Measurements from ENCODE around the gene CYTH2. TPM values are rescaled to one million over a fixed set of nuclear protein-coding genes. Genes with fewer than 3 reads are reported as not detected.

The CYTH2 gene
- total and polyA plus RNA-seq, 9 of the 15 experiments (the other 6 are each of a cell fraction or from before 2014, with no cell fraction given), result 1.8 to 45.2 (median 23.8) TPM

- TF ChIP-seq ETS1 (conservative IDR thresholded peaks at IDR 0.05; ENCODE audit: control insufficient read depth, low read depth, low read length), result no peak
- TF ChIP-seq, protein P1, sequence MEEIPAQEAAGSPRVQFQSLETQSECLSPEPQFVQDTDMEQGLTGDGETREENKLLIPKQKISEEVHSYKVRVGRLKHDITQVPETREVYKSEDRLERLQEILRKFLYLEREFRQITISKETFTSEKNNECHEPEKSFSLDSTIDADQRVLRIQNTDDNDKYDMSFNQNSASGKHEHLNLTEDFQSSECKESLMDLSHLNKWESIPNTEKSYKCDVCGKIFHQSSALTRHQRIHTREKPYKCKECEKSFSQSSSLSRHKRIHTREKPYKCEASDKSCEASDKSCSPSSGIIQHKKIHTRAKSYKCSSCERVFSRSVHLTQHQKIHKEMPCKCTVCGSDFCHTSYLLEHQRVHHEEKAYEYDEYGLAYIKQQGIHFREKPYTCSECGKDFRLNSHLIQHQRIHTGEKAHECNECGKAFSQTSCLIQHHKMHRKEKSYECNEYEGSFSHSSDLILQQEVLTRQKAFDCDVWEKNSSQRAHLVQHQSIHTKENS (CRISPR knock-in tag; IDR thresholded peaks at IDR 0.05), result 0 out of 2 replicates have a peak, but pooled peaks have one; percentile 23
- TF ChIP-seq POLR2B (IDR thresholded peaks at IDR 0.05; ENCODE audit: low read depth, partially characterized antibody), result peak; percentile 69
- peak; percentile 79 for TF ChIP-seq SP1 (CRISPR knock-in tag; IDR thresholded peaks at IDR 0.05)
- TF ChIP-seq, protein P2, sequence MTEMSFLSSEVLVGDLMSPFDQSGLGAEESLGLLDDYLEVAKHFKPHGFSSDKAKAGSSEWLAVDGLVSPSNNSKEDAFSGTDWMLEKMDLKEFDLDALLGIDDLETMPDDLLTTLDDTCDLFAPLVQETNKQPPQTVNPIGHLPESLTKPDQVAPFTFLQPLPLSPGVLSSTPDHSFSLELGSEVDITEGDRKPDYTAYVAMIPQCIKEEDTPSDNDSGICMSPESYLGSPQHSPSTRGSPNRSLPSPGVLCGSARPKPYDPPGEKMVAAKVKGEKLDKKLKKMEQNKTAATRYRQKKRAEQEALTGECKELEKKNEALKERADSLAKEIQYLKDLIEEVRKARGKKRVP (CRISPR knock-in tag; IDR thresholded peaks at IDR 0.05), result 0 out of 2 replicates have a peak, but pooled peaks have one; percentile 30
- TF ChIP-seq HIVEP1 (CRISPR knock-in tag; IDR thresholded peaks at IDR 0.05), result no peak
- peak; percentile 23 for TF ChIP-seq TAF1 (IDR thresholded peaks at IDR 0.05; ENCODE audit: control insufficient read depth, extremely low read depth, insufficient read depth, low read length, severe bottlenecking)
- no peak for TF ChIP-seq ZNF24 (IDR thresholded peaks at IDR 0.05)
- TF ChIP-seq ATF7 (IDR thresholded peaks at IDR 0.05), result peak; percentile 38; the same call in 1 of the 2 replicates
- TF ChIP-seq MYC (IDR thresholded peaks at IDR 0.05; ENCODE audit: low read depth, low read length), result 0 out of 2 replicates have a peak, but pooled peaks have one; percentile 18
- no peak for TF ChIP-seq MYC (CRISPR knock-in tag; IDR thresholded peaks at IDR 0.05; ENCODE audit: borderline replicate concordance, low read depth)
- TF ChIP-seq E2F6 (IDR thresholded peaks at IDR 0.05; ENCODE audit: borderline replicate concordance in 1 of 2, extremely low read depth in 1 of 2, insufficient read depth in 1 of 2, insufficient read length in 1 of 2, low read depth in 1 of 2, low read length in 1 of 2, poor library complexity in 1 of 2, severe bottlenecking in 1 of 2), result peak in 1 of 2 experiments; percentile 40
- peak; percentile 62 for TF ChIP-seq HMGN3 (IDR thresholded peaks at IDR 0.05; ENCODE audit: borderline replicate concordance, extremely low read depth, insufficient read length, low read depth, low read length)
These were observed 24.0 kb downstream of the CYTH2 start (continued) for GRCh38 chr19:48492925-48493717.

Data from K562 (cell line).